OCI-LY1 (cell line): Measurements from ENCODE around the gene PHF2.

Experiments
- EZH2 ChIP-seq: fragments of 200-600 bp; sonication (generic), shearing (Covaris generic); IDR thresholded peaks from 2 replicates; pipeline ENCODE4 v1.8.0; 2017; ENCODE audit warnings: borderline replicate concordance, mixed run types, mild to moderate bottlenecking, antibody characterized with exemption, low read length, moderate library complexity, mixed read lengths
- TF ChIP-seq, protein P1 (sequence below): fragments of 200-600 bp; sonication (generic), shearing (Covaris generic); IDR thresholded peaks from 2 replicates; pipeline ENCODE4 v1.5.1; 2017; ENCODE audit warnings: mild to moderate bottlenecking, antibody characterized with exemption, low read length, moderate library complexity, mixed read lengths

DNA sequence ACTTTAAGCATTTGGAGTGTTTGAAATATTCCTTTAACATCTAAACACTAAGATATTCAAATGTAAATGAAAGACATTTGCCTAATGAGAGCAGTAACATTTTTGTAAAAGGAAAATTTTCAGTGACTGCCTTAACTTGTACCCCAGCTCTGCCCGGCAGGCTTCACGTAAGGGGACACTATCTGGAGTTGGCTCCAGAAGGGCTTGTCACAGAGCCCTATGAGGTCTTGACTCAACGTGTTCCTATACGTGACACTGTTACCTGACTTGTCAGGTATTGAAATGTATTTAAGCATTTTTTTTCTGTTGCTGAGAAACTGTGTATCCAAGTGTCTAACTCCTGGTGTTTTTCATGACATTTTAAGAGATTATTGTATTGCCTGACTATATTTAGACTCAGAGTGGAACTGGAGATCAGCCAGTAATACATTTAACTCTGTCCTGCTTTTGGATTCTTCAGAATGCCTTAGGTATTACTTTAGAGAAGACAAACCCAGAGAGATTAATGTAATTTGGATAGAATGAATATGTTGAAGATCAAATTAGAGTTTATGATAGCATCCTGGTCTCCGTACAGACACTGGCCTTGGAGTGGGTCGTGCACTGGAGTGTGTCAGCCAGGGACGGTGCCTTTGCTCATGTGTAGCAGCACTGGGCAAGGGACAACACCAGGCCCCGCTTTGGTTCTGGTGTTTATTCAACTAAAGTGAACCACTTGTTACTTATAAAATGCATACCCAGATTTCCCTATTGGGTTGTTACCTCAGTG, 34.6 kb upstream of the PHF2 start:
- TF ChIP-seq, protein P1, sequence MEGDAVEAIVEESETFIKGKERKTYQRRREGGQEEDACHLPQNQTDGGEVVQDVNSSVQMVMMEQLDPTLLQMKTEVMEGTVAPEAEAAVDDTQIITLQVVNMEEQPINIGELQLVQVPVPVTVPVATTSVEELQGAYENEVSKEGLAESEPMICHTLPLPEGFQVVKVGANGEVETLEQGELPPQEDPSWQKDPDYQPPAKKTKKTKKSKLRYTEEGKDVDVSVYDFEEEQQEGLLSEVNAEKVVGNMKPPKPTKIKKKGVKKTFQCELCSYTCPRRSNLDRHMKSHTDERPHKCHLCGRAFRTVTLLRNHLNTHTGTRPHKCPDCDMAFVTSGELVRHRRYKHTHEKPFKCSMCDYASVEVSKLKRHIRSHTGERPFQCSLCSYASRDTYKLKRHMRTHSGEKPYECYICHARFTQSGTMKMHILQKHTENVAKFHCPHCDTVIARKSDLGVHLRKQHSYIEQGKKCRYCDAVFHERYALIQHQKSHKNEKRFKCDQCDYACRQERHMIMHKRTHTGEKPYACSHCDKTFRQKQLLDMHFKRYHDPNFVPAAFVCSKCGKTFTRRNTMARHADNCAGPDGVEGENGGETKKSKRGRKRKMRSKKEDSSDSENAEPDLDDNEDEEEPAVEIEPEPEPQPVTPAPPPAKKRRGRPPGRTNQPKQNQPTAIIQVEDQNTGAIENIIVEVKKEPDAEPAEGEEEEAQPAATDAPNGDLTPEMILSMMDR: no peak
- TF ChIP-seq EZH2: no peak
